T47D (cell line): ENCODE measurements around the gene LYPLAL1.
"Not testable (repeated sequence)": the region's sequence is repeated elsewhere in the genome, so short reads cannot be mapped to it uniquely, and the experiment has no call there.

Experiments used
- DNase-seq, 2 experiments: peaks; one replicate each; pipeline versions ENCODE4 v3.0.0 to v3.0.0-alpha.2; 2011 to 2012; ENCODE audit warnings: low read depth in 1 of 2, low spot score in 1 of 2
- JUND ChIP-seq: IDR thresholded peaks from 2 replicates; pipeline ENCODE4 v1.6.1; 2012; ENCODE audit warnings: low read depth
- in situ Hi-C: cut with HindIII; loops from 2 replicates; pipeline ENCODE4 v1.10.0; 2016; ENCODE audit warnings: low sequenced_read_pairs, low pct_unique_long_range_greater_than_20kb

Gene LYPLAL1

GRCh38 chr1:219173434-219173757, 282 bp upstream of the LYPLAL1 start:
- no peak for DNase-seq
- in situ Hi-C loops: no loop called here
- no peak for TF ChIP-seq JUND

GRCh38 chr1:219174460-219175211, 958 bp downstream of the LYPLAL1 start:
- in situ Hi-C loops: no loop called here
- DNase-seq: peak in 1 of 2 experiments; percentile 69
- TF ChIP-seq JUND: no peak

GRCh38 chr1:219175212-219175564, 1.5 kb downstream of the LYPLAL1 start:
- no peak for DNase-seq
- in situ Hi-C loops: no loop called here
- TF ChIP-seq JUND: no peak

GRCh38 chr1:219176168-219176567, 2.5 kb downstream of the LYPLAL1 start:
- in situ Hi-C loops: no loop called here
- DNase-seq: no peak
- TF ChIP-seq JUND: no peak

- no peak for TF ChIP-seq JUND
- no peak for DNase-seq
- in situ Hi-C loops: no loop called here
These were observed 3.7 kb downstream of the LYPLAL1 start for GRCh38 chr1:219177363-219177762.

- in situ Hi-C loops: no loop called here
- no peak for DNase-seq
These were observed 4.3 kb downstream of the LYPLAL1 start for GRCh38 chr1:219177940-219178339.

GRCh38 chr1:219179293-219179692, 5.6 kb downstream of the LYPLAL1 start:
- no peak for DNase-seq
- in situ Hi-C loops: no loop called here

More at GRCh38 chr1:219177940-219178339, 4.3 kb downstream of the LYPLAL1 start:
- TF ChIP-seq JUND: no peak

GRCh38 chr1:219184337-219184736, 10.7 kb downstream of the LYPLAL1 start:
- in situ Hi-C loops: no loop called here
- no peak for TF ChIP-seq JUND

More at GRCh38 chr1:219179293-219179692, 5.6 kb downstream of the LYPLAL1 start:
- no peak for TF ChIP-seq JUND

GRCh38 chr1:219185486-219186117, 11.9 kb downstream of the LYPLAL1 start:
- DNase-seq: no peak
- no peak for TF ChIP-seq JUND
- in situ Hi-C loops: no loop called here

More at GRCh38 chr1:219184337-219184736, 10.7 kb downstream of the LYPLAL1 start:
- DNase-seq: no peak

- no peak for TF ChIP-seq JUND
- in situ Hi-C loops: no loop called here
- DNase-seq: no peak
These were observed 14.7 kb downstream of the LYPLAL1 start for GRCh38 chr1:219188331-219188803.

GRCh38 chr1:219189021-219189824, 15.5 kb downstream of the LYPLAL1 start:
- no peak for DNase-seq
- in situ Hi-C loops: no loop called here
- no peak for TF ChIP-seq JUND

GRCh38 chr1:219189952-219190351, 16.3 kb downstream of the LYPLAL1 start:
- TF ChIP-seq JUND: no peak
- DNase-seq: no peak
- in situ Hi-C loops: no loop called here

GRCh38 chr1:219190605-219191004, 16.9 kb downstream of the LYPLAL1 start:
- no peak for TF ChIP-seq JUND
- in situ Hi-C loops: no loop called here
- no peak for DNase-seq

GRCh38 chr1:219195833-219196232, 22.2 kb downstream of the LYPLAL1 start:
- in situ Hi-C loops, DNase-seq: not testable (repeated sequence)
